Activated T-cell treated with anti-CD3 and anti-CD28 coated beads for 4 hours (primary cell): ENCODE measurements around the gene DCHS2.
"Not testable (repeated sequence)": the region's sequence is repeated elsewhere in the genome, so short reads cannot be mapped to it uniquely, and the experiment has no call there.

ENCODE experiments used
- DNase-seq: peaks from one replicate; pipeline ENCODE4 v3.0.0-alpha.2; 2020

Gene DCHS2

DNA sequence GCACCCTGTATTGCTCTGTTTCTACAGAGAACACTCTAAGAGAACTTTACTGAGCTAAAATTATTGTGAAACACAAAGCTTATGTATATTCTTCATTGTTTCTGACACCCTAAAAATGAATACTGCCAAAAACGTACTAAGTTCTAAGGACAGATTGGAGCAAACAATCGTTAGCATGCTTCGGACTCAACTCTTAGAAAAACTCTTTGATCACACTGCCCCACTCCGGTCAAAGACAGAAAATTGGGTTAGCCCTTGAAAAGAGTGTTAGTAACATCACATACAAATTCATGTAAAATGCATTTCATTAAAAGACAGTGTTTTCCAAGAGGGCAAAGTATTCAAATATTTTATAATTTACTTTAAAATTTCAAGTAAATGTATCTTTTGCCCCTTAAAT, 177.4 kb downstream of the DCHS2 start:
- no peak for DNase-seq

DNA sequence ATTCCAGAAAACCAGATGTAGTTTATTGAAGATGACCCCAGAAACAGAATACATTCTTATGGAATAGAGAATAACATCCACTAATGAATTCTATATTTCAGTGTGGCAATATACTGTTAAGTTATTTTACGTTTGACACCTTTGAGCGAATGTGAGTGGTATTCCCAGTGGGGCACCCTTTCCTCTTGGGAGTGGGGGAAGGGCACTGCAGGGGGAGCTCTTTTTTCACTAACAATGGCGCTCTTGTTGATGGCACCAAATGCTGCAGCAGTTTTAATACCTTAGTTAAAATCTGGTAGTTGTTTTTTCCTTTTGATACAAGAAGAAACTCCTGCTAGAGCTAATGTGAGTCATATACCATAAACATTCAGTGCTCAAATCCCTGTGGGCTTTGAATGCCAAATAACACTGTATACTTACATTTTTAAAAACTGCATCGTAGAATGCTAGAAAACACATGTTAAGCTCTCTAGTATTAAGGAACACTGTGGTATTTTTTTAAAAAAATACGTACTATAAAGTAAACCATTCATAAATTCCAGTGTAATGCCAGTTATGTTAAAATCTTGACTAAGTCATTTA, 178.5 kb downstream of the DCHS2 start:
- DNase-seq, result no peak

DNA sequence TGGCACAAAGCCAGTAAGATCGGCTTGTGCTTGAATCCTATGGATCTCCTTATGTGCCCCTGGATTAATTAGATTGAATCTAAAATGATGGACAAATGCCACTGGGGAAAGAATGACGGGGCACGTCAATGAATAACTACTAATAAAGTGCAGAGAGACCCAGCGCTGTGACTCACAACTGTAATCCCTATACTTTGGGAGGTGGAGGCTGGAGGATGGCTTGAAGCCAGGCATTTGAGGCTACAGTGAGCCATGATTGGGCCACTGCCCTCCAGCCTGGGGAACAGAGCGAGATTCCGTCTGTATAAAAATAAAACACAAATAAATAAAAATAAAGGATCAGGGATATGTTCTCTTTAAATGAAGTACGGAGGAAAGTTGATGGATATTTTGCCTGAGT, 179.4 kb downstream of the DCHS2 start:
- no peak for DNase-seq

DNA sequence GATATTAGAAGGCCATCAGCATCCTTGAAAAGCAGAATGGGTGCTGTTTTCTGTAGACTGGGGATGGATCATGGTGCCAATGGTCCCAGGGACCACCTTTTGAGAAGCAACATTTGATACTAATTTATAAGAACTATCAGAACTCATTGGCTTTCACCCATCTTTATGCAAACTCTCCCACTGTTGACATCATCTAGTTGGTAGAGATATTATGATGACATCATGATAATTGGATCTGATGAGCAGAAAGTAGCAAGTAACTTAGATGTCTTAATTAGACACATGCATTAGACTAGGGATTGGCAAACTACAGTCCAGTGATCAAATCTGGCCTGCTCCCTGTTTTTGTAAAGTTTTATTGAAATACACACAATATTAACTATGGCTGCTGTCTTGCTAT, 181.0 kb downstream of the DCHS2 start:
- DNase-seq, result no peak

DNA sequence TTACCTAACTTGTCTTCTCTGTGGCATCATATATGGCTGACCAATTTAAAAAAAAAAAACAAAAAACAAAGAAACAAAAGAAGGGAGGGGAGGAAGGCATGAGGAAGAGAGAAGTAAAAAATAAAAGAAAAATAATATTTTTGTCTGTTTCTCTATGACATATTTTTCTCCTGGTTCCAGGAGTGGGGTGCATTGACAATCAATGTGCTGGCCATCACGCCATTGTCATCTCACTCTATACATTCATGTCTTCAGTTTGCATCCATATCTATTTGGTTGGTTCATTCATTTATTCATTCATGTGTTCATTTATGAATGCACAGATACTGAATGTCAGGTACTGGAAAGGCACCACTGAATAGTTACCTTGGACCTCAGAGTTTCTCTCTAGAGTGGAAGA, 183.4 kb downstream of the DCHS2 start:
- no peak for DNase-seq

DNA sequence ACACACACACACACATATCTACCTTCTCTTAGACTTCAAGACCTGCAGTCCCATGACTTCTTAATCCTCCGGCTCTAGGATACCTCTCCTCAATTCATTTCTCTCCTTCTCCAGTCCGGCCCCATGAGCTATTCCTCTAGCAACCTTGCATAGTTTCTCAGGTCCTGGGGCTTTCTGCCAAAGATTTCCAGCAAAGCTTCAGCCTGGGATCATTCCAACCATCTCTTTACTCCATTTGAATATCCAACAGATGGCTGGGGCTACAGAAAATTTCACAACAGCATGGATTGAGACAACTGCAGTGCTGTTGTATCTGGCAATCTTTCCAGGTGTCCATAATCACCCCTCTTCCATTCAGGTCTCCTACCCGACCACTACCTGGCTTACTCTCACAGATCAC, 184.1 kb downstream of the DCHS2 start:
- DNase-seq, result no peak

DNA sequence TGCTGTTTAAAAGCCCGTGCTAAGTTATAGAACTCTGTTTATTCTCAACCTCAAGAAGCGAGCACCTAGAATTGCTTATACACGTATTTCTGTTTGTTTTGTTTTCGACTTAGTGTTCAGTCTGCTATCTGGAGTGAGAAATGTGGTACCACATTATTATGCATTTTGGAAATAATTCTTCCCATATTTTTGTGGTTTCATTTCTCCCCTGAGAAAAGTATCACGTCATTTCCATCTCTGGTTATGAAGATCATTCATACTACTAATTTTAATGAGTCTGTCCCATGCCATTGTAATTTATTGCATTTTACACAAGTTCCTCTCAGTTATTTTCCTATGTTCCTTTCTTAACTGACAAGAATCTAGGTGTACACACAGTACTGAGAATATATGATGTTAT, 186.0 kb downstream of the DCHS2 start:
- no peak for DNase-seq

DNA sequence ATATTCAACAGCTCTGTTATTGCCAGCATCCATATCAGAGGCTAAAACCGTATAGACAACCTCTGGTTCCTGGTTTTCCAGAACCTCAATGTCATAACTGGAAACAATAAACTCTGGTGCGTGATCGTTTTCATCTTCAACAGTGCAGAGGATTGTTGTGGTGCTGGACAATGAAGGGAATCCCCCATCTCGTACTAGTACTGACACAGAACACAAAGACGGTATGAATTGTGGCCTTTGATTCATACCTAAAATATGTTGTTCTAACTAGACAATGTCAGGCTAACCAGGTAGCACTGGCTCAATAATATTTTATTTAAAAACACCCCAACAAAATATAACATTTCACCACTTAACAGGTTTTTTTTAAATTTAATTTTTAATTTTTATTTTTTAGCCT, 186.9 kb downstream of the DCHS2 start:
- DNase-seq, result no peak

DNA sequence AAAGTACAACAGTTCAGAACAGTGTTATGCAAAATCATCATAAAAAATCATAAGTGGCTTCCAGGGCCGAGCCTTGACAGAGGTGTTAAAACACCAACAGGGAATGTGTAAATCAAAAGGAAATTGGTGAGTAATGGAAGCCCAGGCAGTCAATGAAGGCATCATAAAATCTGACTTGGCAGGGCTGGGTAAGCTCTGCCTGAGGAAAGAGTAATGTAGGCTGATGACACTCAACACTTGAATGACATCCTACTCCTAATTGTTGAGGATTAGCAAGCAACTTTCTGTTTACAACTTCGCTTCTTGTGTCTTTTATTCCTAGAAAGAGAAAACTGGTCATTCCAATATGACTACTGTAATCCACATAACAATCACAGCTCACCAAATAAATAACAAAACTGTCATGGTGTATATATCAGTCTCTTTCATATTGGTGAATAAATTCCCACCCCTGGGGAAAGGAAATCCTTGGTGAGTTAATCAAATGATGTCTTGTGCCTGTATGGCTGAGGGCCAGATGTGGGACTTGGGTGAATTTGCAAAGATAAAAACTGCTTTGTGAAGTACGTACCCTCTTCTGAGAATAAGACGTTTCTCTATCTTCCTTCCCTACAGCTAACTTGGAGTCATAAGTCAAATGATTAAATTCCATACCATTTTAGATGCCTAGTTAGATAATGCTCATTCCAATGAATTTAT, 196.8 kb downstream of the DCHS2 start:
- no peak for DNase-seq

DNA sequence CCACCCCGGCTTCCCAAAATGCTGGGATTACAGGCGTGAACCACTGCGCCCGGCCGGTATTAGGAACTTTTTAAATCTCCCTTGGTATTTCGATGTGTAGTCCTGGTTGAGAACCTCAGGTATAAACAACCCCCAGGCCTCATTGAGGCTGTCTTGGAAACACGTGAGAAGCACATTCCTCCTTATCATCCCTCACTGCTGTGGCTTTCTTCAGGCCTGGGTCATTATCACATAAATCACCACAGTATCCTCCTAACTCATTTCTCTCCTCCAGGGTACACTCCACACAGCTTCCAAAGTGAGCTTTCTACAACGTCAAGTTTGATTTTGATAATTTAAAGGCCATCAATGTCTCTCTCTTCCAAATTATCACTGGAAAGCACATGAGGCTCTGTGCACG, 198.2 kb downstream of the DCHS2 start:
- DNase-seq, result no peak

DNA sequence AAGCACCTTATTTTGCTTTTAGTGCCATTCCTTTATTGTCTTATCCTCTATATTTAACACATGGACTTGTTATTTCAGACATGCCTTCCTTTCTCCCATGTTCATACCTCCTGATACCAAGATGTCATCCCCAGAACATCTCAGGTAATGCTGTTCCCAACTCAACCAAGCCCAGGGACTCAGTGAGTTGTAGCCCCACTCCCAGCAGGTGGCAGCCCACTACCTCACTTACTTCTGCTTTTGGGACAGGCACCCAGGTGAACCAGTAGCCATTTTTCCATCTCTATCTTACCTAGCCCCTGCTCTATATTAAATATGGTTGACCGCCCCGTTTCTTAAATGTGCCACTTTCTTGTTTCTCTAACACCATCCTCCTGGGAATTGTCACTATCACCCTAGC, 199.0 kb downstream of the DCHS2 start:
- no peak for DNase-seq

DNA sequence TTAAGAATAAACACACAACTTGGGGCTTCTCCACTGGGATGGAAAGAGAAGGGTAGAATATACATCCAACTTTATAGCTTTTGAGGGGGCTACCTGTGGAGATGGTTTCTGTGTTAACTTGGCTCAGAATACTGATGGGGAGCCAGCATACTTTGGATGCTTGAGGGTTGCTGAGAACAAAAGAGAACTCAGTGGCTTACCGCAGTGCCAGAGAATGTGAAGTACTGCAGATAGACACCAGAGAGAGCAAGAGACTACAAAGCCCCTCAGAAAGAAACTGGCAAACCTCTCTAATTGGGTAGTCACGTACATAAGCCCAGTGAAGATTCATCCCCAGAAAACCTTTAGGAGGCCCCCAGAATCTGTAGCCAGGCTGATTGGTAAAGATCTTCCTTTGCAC, 214.4 kb downstream of the DCHS2 start:
- no peak for DNase-seq

DNA sequence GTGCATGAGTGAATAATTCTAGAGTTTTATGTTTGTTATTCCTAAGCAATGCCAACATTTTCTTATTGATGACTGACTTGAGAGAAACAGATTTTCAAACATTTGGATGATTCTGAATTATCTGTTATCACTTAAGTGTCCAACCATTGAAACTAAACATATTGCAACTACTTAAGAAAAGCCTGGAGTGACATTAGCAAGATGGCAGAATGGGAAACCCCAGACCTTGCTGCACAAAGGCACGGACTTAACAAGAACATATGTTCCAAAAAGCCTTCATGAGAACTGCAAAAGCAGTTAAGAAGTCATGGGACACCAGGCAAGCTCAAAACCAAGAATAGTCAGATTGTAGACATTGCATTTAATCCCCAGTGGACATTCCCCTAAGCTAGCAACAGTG, 215.1 kb downstream of the DCHS2 start:
- no peak for DNase-seq

DNA sequence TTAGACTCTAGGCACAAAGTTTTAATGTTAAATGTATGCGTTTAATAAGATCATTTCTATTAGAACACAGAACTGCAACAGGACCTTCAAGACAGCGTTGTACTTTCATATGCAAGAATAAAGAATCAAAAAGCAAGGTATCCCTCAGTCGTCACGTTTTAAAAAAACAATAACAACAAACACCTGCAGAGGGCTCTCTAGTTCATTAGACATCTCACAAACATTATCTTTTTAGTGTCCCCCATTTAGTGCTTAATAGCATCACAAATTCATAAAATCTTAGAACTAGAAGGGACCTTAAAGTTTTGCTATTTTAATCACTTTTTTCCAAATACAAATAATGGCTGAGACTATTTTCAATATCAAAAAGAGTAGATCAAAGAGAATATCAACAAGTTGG, 236.6 kb downstream of the DCHS2 start:
- no peak for DNase-seq

DNA sequence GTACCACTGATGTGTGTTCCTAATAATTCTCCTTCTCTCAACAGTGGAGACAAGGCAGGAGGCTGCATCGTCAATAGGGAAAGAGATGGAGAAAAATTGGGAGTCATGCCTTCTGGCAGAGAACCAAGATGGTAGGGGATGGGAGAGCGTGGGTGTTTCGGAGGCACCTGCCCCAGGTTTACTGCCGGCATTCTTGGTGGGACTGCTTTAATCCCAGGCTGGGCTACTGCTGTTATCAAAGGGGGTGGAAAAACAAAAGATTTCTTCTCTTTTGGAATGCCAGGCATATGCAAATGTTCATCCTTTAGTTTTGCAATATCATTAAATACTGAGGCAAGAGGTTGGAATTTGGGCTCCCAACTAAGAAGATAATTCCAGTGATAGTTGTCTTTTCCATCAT, 257.0 kb downstream of the DCHS2 start:
- no peak for DNase-seq

DNA sequence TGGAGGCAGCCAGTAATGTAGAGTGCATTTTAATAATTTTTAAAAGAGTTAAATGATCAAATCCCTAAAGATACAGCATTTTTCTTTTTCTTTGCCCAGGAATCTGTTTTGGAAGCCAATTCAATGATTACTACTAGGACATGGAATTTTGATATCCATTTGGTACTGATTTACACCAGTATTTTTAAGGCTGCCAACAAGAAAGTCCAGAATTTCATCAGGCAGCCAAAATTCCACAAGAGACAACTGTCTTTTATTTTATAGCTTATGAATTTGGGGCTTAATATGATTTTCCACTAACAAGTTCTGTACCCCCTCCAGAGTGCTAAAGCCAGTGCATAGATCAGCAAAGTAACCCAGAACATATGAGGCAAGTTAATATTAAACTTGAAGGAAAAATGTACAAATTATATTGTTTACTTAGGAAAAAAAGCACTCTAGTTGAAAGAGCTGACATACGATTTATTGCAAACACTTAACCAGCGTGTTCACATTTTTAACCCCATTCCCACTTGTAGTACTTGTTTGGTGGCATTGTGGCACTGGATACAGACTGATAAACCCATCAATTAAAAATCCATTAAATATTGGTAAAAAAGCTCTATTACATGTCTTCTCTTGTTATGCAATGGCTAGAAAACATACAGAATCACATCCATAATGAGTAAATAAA, 259.7 kb downstream of the DCHS2 start:
- DNase-seq, result no peak

DNA sequence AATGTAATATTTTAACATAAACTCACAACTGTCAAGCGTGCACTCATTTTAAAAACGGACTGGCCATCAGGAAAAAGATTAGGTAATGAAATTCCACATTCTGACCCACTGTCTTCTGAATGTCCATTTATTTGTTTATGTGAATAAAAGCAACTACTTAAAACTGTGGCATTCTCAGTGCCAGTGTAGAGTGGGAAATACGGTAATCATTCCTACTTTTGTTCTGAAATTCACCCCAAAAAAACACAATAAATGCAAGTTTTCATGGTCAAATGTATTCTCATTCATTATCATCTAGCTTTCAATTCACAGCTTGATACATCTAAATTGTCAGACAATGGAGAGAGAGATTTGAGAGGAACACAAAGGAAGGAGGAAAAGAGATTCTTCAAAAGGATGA, 260.9 kb downstream of the DCHS2 start:
- DNase-seq, result no peak

DNA sequence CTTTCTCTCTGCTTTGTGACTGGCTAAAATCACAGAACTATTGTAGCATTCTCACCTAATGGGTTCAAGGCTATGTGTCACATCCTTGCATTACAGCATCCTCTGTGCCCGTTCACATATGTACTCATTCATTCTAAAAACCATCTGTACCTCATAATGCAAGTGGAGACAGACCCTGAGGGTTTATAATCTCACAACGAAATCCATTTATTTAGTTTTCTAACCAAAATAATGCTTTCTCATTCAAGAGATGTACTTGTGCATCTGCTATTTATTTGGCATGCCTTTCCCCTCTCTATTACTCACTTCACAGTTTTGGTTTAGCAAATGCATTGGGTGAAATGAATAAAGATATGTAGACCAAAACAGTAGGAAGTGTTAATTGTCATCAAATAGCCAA, 261.5 kb downstream of the DCHS2 start:
- no peak for DNase-seq

DNA sequence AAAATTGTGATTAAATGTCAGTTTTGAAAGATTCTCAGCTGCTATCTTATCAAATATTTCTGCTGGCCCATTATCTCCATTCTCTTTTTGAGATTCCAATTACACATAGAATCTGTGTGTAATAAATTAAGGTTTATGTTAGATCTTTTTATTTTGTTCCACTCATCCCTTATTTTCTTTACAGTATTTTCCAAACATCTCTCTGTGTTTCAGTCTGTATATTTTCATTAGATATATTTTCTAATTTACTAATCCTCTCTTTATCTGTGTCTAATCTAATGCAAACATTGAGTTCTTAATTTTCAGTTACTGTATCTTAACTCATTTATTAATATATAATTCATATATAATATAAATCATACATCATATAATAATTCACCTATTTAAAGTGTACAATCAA, 268.7 kb downstream of the DCHS2 start:
- no peak for DNase-seq

DNA sequence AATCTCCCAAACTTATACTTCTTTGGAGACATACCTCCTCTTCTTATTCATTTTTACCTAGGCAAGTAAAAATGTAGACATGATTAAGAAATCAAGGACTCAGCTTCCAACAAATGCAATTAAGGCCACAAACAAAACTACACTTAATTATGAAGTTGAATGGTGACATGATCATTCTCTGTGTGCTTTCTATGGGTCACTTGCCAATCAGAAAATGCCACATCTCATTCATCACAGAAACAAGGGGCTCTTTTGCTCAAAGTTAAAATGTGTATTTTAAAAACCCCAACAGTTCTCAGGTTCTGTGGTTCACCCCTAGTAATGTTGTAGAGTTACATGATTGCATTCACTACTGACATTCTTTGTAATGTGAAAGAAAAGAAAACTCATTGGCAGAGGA, 273.5 kb downstream of the DCHS2 start:
- DNase-seq, result no peak

DNA sequence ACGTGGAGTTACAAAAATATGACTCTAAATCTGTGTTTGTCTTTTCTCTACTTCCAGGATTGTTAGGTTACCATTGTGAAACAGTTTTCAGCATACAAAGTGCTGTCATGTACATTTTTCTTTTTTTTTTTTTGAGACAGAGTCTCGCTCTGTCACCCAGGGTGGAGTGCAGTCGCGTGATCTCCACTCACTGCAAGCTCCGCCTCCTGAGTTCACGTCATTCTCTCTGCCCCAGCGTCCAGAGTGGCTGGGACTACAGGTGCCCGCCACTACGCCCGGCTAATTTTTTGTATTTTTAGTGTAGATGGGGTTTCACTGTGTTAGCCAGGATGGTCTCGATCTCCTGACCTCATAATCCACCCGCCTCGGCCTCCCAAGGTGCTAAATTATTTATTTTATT, 274.2 kb downstream of the DCHS2 start:
- not testable (repeated sequence) for DNase-seq

DNA sequence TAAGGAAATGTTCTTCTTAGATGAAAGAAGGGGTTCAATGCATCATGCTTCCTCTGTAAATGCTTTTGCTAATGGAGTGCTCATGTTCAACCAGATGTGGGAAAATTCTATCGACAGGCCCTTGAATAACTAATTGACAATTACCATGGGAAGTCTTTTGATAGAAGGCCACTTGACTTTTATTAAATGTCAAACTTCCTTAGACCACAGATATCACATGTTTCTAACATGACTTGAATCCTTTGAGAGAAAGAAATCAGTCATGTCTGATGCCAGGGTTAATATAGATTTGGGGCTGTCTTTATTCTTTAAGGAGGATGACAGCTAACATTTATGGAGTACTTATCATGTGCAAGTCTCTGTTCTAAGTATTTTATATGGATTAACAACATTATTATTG, 280.1 kb downstream of the DCHS2 start:
- no peak for DNase-seq

DNA sequence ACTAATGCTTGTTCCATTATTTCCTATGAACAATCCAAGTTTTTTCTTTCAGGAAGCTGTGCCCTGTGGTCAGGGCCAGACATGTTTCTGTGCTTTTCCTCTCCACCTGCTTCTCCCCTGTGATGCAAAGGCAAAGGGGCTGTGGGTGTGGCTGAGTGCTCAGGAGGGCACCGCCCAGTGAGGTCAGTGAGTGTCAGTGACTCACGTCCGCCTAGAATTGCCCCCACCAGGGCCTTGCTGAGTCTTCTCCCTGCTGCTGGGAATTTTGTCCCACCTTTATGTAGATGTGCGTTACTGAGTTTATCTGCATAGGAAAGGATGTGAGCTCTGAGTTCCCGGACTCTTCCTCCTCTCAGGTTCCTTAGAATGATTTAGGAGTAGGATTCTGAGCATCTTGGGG, 283.2 kb downstream of the DCHS2 start:
- no peak for DNase-seq

DNA sequence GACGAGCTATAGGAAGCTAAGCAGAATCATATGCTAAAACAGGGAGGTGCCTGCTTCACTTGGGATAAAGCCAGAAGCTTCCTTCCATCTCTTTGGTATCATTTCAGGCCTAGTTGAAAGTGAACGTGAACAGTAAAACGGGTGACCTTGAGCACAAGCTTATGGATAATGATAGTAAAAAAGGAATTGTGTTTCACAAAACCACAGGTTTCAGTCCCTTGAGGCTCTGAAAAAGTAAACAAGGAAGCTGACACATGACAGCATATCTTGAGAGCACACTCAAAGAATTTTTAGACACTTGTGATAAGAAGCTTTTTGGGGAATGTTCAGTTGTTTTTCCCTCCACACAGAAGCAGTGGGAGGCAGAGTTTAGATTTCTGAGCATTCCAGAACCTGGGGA, 286.1 kb downstream of the DCHS2 start:
- DNase-seq, result no peak

DNA sequence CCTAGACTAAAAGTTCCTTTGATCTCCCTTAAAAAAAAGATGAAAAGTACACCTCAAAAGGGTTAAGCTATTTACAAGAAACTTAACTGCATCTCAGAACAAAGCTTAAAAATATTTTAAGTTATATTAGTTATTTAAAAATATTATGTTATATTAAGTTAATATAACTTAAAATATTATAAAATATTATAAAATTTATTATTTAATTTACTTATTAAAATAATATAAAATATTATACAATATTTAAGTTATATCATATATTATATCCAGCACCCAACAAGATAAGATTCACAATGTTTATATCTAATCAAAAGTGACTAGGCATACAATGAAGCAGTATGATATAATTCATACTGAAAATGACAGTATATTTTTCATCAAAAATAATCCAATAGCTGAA, 296.9 kb downstream of the DCHS2 start:
- no peak for DNase-seq
